DMS153 treated with DMSO at 0.1 percent for 48 hours (cell line): Measurements from ENCODE around the gene ACACA.
"Not testable (repeated sequence)": the region's sequence is repeated elsewhere in the genome, so short reads cannot be mapped to it uniquely, and the experiment has no call there.

Experiments used
- DNase-seq: peaks from one replicate; lab custom pipeline; 2025; ENCODE audit not compliant: unreplicated experiment; lab: John Stamatoyannopoulos, UW

The ACACA gene

GRCh38 chr17:37346863-37347402 is 59.7 kb downstream of the ACACA start:
- DNase-seq = not testable (repeated sequence)

GRCh38 chr17:37344519-37344918 is 62.1 kb downstream of the ACACA start:
- DNase-seq = no peak

GRCh38 chr17:37342589-37342988 is 64.0 kb downstream of the ACACA start:
- no peak for DNase-seq

GRCh38 chr17:37340804-37341203 is 65.8 kb downstream of the ACACA start:
- DNase-seq = no peak

- no peak for DNase-seq
These were observed 67.3 kb downstream of the ACACA start for GRCh38 chr17:37339321-37339720.

GRCh38 chr17:37338847-37339246 is 67.8 kb downstream of the ACACA start:
- DNase-seq = no peak

GRCh38 chr17:37327341-37328090 is 79.1 kb downstream of the ACACA start:
- DNase-seq = no peak

GRCh38 chr17:37322826-37323561 is 83.6 kb downstream of the ACACA start:
- no peak for DNase-seq

GRCh38 chr17:37322106-37322505 is 84.5 kb downstream of the ACACA start:
- DNase-seq = no peak

GRCh38 chr17:37318931-37319594 is 87.6 kb downstream of the ACACA start:
- DNase-seq = no peak

GRCh38 chr17:37317867-37318266 is 88.8 kb downstream of the ACACA start:
- DNase-seq = no peak

- DNase-seq = no peak
These were observed 91.0 kb downstream of the ACACA start for GRCh38 chr17:37315601-37316000.

- no peak for DNase-seq
These were observed 94.3 kb downstream of the ACACA start for GRCh38 chr17:37312137-37312923.

GRCh38 chr17:37310940-37311339 is 95.7 kb downstream of the ACACA start:
- no peak for DNase-seq

- DNase-seq = no peak
These were observed 97.6 kb downstream of the ACACA start for GRCh38 chr17:37309051-37309450.

- DNase-seq = no peak
These were observed 101.2 kb downstream of the ACACA start for GRCh38 chr17:37305406-37305905.

- no peak for DNase-seq
These were observed 105.3 kb downstream of the ACACA start for GRCh38 chr17:37301288-37301687.

GRCh38 chr17:37300683-37301082 is 106.0 kb downstream of the ACACA start:
- DNase-seq = no peak

- DNase-seq = no peak
These were observed 107.2 kb downstream of the ACACA start for GRCh38 chr17:37299257-37299980.

GRCh38 chr17:37295888-37296287 is 110.7 kb downstream of the ACACA start:
- no peak for DNase-seq
